ENCODE results near the gene NGRN.
A peak's percentile ranks its signal among the peaks of the same experiment; 100 is the strongest.
"Not testable (repeated sequence)": the region's sequence is repeated elsewhere in the genome, so short reads cannot be mapped to it uniquely, and the experiment has no call there.

Gene NGRN

GRCh38 chr15:90270502-90271150 is 5.2 kb downstream of the NGRN start:
- TF ChIP-seq, protein P1, sequence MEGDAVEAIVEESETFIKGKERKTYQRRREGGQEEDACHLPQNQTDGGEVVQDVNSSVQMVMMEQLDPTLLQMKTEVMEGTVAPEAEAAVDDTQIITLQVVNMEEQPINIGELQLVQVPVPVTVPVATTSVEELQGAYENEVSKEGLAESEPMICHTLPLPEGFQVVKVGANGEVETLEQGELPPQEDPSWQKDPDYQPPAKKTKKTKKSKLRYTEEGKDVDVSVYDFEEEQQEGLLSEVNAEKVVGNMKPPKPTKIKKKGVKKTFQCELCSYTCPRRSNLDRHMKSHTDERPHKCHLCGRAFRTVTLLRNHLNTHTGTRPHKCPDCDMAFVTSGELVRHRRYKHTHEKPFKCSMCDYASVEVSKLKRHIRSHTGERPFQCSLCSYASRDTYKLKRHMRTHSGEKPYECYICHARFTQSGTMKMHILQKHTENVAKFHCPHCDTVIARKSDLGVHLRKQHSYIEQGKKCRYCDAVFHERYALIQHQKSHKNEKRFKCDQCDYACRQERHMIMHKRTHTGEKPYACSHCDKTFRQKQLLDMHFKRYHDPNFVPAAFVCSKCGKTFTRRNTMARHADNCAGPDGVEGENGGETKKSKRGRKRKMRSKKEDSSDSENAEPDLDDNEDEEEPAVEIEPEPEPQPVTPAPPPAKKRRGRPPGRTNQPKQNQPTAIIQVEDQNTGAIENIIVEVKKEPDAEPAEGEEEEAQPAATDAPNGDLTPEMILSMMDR (IDR thresholded peaks at IDR 0.05; ENCODE audit: extremely low read depth, missing control alignments), result no peak
- no peak for DNase-seq (ENCODE audit: low spot score)

- no peak for DNase-seq (ENCODE audit: low spot score)
- TF ChIP-seq, protein P1 (IDR thresholded peaks at IDR 0.05; ENCODE audit: extremely low read depth, missing control alignments), result no peak
These were observed 6.1 kb downstream of the NGRN start for GRCh38 chr15:90271459-90272166.

DNA sequence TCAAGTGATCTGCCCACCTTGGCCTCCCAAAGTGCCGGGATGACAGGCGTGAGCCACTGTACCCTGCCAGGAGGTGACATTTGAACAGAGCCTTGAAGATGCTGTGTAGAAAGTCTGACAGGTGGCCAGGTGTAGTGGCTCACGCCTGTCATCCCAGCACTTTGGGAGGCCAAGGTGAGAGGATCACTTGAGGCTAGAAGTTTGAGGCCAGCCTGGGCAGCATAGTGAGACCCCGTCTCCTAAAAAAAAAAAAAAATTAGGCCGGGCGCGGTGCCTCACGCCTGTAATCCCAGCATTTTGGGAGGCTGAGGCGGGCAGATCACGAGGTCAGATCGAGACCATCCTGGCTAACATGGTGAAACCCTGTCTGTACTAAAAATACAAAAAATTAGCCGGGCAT is 13.0 kb downstream of the NGRN start:
- DNase-seq (ENCODE audit: low spot score), result not testable (repeated sequence)

- not testable (repeated sequence) for DNase-seq (ENCODE audit: low spot score)
These were observed 15.3 kb downstream of the NGRN start for GRCh38 chr15:90280743-90281142.

- DNase-seq (ENCODE audit: low spot score), result not testable (repeated sequence)
These were observed 16.2 kb downstream of the NGRN start for GRCh38 chr15:90281637-90282036.

GRCh38 chr15:90286678-90287077 is 21.2 kb downstream of the NGRN start:
- TF ChIP-seq, protein P1 (IDR thresholded peaks at IDR 0.05; ENCODE audit: extremely low read depth, missing control alignments), result peak; percentile 10
- peak; percentile 40 for DNase-seq (ENCODE audit: low spot score)

- TF ChIP-seq, protein P1 (IDR thresholded peaks at IDR 0.05; ENCODE audit: extremely low read depth, missing control alignments), result no peak
- DNase-seq (ENCODE audit: low spot score), result no peak
These were observed 21.6 kb downstream of the NGRN start for GRCh38 chr15:90287101-90287500.

DNA sequence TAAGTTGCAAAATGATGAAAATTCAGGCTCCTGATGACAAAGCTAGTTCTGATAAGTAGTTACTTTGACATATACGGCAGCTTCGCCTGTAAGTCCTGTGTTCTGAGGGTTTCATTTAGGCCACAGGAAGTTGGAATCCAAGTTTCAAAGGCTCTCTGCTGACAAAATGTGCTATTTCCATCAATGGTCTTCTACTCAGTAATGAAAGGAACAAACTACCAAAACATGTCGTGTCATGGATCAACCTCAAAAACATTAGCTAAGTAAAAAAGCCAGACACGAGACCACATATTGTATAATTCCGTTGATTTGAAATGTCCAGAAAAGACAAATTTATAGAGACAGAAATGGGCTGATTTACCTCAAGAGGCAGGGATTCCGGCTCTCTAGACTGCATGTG is 22.5 kb downstream of the NGRN start:
- DNase-seq (ENCODE audit: low spot score), result no peak
- TF ChIP-seq, protein P1 (IDR thresholded peaks at IDR 0.05; ENCODE audit: extremely low read depth, missing control alignments), result no peak

GRCh38 chr15:90291679-90292356 is 26.3 kb downstream of the NGRN start:
- TF ChIP-seq, protein P1 (IDR thresholded peaks at IDR 0.05; ENCODE audit: extremely low read depth, missing control alignments), result no peak
- no peak for DNase-seq (ENCODE audit: low spot score)

All from GM20000 (cell line).